Smooth muscle cell of the brain vasculature (primary cell): Measurements from ENCODE around the gene PPFIBP1.

Source experiments
- DNase-seq: peaks from one replicate; pipeline ENCODE4 v3.0.0-alpha.2; 2012; ENCODE audit warnings: low read depth, low spot score

The PPFIBP1 gene

DNA sequence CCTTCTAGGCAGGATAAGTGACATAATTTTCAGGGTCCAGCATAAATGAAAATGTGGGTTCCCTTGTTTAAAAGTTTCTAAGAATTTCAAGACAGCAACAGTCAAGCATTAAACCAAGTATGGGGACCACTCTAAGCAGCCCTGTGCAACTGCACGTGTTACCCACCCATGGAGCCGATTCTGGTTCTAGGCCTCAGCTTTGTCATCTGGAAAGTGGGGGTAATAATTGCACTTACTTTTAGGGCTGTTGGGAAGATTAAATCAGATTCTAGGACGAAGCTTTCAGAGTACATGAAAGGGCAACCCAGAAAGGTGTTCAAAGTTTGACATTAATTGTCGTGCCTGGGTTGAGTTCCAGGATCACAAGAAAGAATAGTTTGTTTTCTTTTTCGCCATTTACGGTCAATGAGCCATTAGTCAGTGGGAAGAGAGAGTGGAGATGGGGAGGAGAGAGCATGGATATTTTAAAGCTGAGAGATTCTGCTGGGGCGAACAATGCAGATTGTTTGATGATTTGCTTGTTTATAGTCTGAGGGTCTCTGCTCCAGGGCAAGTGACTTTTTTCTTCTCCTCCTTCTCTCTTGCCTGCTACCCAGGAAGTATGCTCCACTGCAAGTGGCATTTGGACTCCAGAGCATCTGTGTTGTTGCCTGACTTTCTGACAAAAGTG lies 10.7 kb upstream of the PPFIBP1 start:
- DNase-seq = no peak

DNA sequence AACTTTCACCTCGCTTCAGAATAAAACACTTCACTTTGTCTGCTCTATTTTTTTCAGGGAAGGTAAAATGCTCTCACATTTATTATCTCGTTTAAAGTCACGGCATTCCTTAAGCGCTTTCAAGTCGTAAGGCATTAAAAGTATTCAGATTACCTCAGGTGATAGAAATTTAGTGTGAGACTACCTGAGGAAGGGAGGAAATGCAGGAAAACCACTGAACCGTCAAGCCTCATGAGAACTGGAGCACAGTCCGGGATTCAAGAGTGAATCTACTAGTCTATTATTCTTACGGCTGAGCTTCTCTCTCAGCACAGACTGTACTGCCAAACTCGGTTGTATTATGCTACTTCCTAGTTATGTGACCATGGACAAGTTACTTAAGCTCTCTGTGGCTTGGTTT lies 8.3 kb upstream of the PPFIBP1 start:
- DNase-seq = no peak

DNA sequence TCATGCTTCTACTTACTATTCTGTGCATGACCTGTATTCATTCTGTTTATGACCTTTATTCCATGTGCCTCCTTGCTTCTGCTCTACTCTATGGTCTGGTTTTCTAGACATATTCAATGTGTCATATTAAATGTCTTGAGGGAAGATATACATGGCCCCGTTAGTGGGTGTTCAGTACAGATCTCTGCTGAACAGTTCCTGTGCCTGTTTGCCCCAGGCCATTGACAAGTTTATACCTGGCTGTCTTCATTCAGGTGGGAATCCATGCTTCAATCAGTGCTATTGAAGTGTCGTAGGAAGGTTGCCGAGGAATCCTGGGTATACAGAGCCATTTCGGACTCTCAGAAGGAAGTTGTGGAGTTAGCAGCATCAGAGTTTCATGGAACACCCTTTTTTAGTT lies 7.4 kb upstream of the PPFIBP1 start:
- no peak for DNase-seq

DNA sequence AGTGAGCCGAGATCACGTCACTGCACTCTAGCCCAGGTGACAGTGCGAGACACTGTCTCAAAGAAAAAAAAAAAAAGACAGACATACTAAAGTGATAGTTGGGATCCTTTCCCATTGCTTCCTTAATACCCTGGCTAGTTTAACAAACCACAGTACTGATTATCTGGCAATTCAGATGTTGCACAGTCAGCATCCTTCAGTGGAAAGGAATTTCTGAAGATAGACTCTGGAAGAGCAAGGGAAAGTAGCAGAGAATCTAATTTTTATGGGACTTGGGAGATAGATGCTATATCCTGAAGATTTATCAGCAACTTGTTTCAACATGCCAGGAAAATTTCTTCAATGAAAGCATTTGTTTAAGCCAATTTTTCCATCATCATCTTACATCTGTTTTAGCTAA lies 6.5 kb upstream of the PPFIBP1 start:
- no peak for DNase-seq

DNA sequence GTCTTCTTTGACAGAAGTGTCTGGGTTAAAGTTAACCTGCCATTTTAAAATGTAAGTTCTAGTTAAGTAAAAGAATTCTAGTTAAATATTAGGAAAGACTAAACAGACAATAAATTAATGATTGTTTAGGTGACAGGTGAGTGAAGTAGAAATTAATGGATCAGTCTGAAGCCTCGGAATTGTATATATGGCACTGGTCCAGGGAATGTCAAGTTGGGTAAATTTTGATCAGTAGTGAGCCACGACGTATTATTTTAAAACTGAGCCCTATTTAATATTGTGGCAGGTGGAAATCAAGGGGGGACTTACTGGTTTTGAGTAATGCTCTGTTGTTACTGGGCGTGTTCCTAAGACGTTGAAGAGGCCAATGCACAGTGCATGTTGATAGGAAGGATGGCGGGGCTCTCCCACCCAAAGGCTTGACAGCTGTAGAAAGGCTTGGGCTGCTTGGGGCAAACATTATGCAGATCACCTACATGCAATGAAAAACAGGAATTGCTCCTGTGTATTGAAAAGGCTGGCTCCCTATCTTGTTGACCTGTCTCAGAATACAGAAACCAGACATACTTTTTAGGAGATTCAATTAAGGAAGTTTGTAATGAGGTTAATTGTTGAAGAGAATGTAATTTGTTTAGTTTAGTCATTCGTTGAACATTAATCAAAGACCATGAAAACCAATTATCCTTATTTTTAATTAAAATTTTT lies 5.9 kb upstream of the PPFIBP1 start:
- no peak for DNase-seq

DNA sequence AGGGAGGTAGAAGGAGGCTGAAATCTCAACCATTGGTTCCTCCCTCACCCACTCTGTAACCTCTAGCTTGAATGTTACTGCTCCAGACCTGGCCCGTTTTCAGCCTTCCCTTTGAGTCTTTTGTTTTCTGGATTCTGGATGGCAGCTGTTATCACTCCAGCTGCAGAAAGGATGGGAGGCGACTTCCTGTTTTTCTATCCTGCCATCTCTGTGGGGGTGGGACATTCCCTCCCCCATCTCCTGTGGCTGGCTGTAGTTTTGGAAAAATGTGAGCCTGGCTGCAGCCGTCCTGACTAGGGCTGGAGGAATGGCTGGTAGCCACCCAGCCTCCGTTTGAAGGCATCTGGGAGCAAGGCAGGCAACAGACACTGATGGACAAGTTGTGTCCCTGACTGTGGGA lies 2.9 kb upstream of the PPFIBP1 start:
- no peak for DNase-seq

DNA sequence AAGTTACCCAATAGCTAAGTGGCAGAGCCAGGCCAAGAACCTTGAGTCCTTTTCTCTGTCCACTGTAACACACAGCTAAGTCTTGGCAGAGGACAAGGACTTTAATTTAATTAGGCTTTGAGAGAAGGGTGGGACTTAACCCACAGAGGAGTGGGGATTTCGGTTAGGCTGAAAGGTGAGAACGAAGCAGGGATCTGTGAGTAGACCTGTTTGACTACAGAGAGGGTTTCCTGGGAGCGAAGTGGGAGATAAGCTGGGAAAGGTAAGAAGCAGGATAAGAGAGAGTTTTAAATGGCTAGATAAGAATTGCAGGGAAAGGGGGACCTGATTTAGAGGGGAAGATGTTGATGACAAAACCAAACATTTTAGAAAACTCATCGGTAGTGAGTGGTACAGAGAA lies 2.0 kb upstream of the PPFIBP1 start:
- no peak for DNase-seq

DNA sequence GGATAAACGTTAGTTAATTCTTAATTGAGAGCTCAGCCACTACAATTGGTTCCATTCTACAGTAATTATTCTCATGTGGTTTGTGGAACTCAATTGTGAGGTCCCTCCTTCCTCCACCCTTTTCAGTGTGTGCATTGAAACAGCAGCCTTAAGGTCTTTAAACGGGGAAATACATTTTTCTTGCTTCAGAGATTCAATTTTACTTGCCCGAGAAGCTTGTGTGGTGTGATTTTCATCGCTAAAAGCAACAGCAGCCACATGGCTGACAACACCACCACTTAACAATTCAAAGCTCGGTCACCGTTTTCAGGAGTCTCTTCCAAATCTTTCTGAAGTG lies 733 bp upstream of the PPFIBP1 start:
- no peak for DNase-seq

DNA sequence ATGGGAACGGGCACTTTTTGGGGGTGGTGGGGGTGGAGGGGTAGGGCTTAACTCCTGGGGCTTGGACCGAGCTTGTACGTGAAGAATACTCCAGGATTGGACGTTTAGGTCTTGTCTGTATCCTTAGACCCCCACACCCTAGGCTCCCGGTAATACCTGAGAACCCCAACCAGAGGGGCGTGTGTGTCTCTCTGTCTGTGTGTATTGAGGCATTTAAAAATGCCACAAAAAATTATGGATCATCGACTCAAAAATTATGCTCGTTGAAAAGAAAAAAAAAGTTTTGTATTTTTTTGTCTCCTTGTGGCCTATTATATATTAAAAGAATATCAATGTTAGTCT lies 459 bp downstream of the PPFIBP1 start:
- DNase-seq = no peak

DNA sequence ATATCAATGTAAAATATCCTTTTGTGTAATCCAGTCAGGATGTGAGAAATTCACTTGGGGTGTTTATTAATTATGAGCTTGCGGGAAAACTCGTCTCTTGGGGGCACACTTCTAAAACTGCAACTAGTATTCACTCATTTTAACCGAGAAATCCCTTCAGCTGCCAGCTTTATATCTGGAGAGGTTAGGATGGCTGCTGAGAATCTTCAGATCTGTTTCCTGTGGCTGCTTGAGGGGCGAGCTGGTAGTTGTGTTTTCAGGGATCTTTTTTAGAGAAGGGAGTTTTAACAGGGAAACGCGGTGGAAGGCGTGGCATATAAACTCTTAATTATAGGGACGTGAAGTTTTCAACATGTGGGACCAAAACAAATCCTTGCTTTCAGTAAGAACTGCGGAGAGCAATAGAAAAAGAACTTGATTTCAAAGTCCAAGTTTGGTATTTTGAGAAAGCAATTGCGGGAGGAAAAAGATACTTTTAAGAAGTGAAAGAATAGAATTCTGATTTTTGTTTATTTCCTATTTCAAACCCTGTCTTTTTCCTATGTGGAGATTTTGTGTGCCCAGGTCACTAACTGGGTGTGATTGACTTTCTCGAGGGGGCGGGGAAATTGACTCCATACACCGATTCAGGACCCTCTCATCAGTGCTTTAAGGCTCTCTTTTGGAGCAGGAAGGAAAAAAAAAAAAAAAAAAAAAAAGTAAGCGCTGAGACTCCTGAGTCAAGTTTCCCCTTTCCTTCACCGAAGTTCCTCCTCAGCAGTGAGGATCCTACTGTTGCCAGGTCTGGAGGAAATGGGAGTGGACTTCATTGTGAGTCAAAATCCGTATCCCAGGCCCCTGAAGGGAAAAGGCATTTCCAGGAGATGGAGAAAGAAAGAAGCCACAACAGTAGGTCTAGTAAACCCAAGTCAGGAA lies 1.1 kb downstream of the PPFIBP1 start:
- DNase-seq = no peak

DNA sequence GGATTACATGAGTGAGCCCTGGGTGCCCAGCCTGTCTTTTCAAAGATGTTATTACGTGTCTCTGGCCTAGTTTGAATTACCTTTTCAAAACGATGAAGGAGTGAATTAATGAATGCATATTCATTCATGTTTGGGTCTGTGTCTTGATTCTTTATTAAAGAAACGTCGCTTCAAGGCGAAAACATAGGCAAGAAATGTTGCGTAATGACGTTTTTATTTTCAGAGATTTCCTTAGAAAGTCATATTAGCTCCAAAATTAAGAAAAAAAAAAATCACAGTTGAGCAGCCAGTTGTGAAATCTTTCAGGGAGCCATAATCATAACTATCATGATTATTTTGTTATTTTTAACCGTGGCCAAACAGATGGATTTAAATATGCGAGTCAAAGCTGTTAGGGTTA lies 3.5 kb downstream of the PPFIBP1 start:
- no peak for DNase-seq

DNA sequence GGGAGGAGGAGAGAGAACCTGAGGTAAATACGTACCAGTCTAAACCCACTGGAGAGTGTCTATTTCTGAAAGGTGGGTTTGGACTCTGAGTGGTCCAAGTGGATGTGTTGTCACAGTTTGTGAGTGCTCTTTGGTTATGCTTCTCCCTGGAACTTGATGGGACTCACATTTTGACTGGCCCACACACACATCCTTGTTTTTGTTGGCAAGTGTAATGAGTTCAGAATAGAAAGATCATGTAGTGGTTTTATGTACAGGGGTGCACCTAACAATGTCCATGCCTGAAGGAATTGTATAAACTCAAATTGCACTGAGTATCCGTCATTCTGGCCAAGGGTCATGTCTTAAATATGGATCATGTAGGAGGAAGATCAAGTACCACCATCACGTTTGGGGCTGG lies 4.8 kb downstream of the PPFIBP1 start:
- no peak for DNase-seq

DNA sequence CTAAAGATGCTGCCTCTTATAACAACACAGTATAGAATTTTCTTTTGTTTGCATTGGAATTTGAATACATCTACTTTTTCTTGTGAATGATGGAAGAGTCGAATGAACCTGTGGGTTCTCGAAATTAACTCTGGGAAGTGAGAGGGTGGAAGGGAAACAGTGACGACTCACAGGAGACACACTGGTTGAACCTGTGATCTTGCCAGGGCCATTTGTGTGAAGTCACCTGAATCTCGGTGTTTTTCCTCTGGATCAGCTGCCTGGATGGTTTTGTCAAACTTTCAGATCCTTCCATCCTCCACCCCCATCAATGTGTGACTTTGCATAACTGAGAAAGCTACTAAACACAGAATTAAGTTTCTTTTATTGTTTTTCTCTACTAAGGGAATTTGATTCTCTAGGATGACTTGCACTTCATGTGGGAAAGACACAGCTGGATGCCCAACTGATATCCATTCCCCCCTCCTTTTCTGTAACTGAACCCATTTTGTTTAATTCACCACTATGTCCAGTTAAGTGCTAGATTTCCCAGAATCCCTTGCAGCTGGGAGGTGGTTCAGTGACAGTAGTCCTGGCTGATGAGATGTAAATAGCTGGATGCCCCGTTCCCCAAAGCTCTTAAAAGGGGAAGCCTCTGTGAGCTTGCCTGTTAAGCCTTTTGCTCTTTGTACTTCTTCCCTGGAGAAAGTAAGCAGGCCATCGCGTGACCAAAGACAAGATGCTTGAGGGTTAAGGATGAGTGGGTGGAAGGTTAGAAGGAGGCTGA lies 6.3 kb downstream of the PPFIBP1 start:
- DNase-seq = no peak

DNA sequence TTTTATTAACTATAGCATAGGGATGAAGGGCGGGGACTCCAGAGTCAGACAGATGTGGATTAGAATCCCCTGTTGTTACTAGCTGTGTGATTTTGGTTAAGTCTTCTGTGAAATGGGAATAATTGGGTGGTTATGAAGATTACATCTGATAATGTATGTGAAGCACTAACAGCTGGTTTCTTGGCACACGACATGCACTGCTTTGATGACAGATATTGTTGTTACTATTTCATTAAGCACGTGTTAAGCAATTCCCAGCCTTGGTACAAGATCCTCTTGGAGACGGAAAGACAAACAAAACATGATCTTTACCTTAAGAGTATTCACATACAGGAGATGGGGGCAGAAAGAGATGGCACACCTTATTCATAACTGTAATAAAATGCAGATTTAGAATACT lies 7.9 kb downstream of the PPFIBP1 start:
- no peak for DNase-seq

DNA sequence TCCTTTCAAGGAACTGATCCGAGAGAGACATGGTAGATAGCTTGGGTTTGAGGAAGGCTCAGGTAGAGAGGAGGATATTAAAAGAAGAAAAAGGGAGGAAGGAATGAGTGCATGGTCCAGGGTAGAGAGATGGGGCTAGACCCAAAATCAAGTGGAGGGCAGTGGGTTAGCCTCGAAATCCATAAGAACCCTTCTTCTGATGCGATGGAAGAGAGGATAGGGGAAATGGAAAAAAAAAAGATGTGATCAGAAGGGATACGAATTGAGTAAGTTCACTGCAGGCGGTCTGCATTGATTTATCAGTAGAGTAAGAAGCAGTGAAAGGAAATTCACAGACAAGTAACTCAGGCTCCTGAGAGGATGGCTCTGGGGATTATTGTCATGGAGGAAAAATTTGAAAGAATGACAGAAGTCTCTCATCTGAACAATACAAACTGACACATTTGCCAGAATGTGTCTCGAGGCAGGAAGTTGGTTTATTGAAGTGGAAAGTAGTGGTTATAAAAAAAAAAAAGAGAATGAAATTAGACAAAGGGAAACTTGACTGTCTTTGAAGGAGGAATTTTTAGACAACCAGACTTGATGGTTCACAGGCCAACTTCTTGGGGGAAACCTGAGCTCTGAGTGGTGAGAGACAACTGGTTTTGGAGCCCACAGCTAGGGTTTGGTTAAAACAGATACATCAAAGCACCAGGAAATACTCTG lies 10.2 kb downstream of the PPFIBP1 start:
- DNase-seq = no peak

DNA sequence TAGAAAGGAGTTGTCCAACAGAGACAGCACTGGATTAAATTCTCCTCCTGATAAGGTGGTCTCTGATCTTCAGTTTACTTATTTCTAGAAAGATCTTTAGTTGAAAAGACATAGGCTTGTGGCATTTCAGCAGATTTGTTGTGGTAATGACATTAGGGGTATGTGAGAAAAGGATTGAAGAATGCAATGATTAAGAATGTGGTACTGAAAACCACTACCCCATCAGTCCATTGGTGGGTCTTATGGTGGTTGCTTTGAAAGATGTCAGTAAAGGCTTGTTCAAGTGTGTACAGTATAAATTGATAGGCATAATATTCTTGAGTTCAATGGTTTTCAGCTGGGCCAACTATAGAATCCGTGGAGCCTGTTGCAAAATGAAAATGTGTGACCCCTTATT lies 10.8 kb downstream of the PPFIBP1 start:
- no peak for DNase-seq

DNA sequence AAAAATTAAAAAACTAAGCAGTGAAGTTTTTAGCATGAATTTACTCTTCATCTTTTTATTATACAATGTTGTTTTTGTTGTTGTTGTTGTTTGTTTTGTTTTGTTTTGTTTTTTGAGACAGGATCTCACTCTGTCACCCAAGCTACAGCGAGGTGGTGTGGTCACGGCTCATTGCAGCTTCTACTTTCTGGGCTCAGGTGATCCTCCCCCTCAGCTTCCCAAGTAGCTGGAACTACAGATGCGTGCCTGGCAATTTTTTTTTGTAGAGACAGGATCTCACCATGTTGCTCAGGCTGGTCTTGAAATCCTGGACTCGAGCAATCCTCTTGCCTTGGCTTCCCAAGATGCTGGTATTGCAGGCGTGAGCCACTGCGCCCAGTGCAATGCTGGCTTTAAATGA lies 11.3 kb downstream of the PPFIBP1 start:
- DNase-seq = no peak

DNA sequence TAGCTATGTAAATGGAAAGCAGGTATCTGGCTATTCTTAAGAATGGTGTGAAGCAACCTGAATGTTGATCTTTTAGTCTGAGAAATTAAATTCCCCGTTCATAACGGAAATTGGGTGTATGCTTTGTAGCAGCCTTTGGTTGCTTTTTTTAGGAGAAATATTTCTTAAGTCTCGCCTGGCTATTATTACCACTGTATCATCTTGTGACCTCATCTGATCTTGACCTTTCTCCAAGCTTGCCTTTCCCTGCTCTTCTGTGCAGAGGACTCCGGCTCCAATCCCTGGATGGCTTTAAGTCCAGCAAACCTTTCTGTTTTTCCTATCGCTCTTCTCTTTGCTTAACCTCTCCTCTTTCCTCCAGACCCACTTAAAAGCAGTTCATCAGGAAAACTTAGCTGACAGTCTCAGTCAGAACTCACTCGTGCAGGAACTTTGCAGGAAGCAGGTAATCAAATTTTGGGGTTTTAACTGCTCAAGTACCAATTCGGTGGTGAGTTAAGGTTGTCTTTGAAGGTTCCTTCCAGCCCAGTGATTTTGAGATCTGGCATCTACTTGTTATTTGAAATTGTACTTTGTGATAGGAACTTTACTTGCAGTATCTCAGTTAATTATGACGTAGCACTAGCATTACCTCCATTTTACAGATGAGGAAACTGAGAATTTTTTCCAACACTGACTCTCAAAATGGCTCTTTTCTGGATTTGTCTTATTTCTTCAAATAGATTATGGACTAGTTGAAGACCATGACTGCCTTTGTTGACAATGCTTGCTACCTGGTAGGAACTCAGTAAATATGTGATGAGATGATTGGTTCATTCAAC lies 14.1 kb downstream of the PPFIBP1 start:
- DNase-seq = no peak

DNA sequence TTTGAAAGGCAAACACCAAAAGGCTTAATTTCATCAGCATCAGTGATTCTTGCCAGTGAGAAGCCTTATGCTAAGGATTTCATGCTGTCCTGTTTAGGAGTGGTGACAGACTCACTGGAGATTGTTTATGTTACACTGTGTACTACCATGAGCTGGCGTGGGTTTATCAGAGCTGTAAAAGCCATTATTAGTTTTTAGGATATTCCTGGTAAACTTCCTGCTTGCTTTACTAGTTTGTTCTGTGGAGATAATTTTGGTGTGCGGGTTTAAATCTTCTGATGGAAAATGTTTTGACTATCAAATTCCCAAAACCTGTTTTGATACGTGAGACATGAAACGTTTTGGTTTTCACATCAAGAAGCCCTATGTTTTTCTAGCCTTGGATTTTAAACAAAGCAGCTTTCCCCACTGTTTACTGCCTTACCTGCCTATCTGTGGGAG lies 15.2 kb downstream of the PPFIBP1 start:
- DNase-seq = no peak

DNA sequence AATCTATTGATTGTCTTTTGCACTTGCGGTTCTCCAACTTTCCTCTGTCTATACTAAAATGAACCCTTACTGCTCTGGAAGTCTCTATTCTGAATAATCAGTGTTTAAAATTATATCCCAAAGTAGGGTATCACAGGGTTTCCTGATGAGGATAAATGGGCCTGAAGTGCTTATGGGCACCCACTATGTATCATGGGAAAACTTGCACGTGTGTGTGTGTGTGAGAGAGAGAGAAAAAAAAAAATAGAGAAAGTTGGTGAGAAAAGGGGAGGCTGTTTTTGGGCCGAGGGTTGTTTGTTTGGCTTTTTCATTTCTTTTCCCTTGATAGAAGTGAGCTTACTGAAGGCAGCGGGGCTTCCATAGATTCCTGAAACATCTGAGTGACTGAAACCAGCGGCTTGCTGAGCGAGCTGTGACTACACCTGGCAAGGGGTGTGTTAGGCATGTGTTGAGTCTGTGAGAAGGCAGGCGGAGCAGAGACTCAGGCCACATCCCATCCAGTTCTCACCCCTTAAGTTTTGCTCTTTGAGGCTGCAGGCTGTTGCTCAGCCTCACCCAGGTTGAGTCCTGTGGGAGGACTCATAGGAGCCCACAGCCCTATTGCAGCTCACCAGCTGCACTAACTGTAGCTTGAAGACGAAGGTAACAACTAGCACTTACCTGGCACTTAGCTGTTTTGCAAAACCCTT lies 17.2 kb downstream of the PPFIBP1 start:
- DNase-seq = no peak
